Liver (tissue), 9 donors: ENCODE results near the gene NEIL3. TPM values are rescaled to one million over a fixed set of nuclear protein-coding genes. Genes with fewer than 3 reads are reported as not detected.

Experiments used
- DNase-seq: peaks from one replicate; pipeline ENCODE4 v3.0.0-alpha.2; 2017; ENCODE audit warnings: low spot score
- H3K27ac ChIP-seq, 2 donors: one replicate each; pipeline ENCODE4 v1.7.0; 2013; ENCODE audit warnings: inconsistent platforms in 2 of 2, low read length in 2 of 2, control low read depth in 1 of 2, low read depth in 1 of 2, mild to moderate bottlenecking in 1 of 2
- H3K27me3 ChIP-seq, 4 donors: one replicate each; pipeline versions ENCODE4 v1.6.1 to v1.7.0; 2013; ENCODE audit warnings: low read length in 3 of 4, inconsistent platforms in 1 of 4, mild to moderate bottlenecking in 1 of 4, moderate library complexity in 1 of 4; ENCODE audit not compliant: control insufficient read depth in 4 of 4, insufficient read depth in 4 of 4
- H3K36me3 ChIP-seq, 4 donors: one replicate each; pipeline versions ENCODE4 v1.6.1 to v1.7.0; 2013; ENCODE audit warnings: low read length in 3 of 4, mild to moderate bottlenecking in 3 of 4, low read depth in 1 of 4, moderate library complexity in 1 of 4; ENCODE audit not compliant: control insufficient read depth in 4 of 4, insufficient read depth in 3 of 4
- H3K4me1 ChIP-seq, 4 donors: one replicate each; pipeline versions ENCODE4 v1.6.1 to v1.7.0; 2013; ENCODE audit warnings: low read length in 3 of 4, mild to moderate bottlenecking in 3 of 4, moderate library complexity in 1 of 4; ENCODE audit not compliant: control insufficient read depth in 4 of 4, insufficient read depth in 4 of 4
- H3K4me3 ChIP-seq, 3 donors: one replicate each; pipeline versions ENCODE4 v1.6.1 to v1.7.0; 2013; ENCODE audit warnings: low read length in 3 of 3, control low read depth in 1 of 3, low read depth in 1 of 3, mild to moderate bottlenecking in 1 of 3
- H3K9ac ChIP-seq, 2 donors: one replicate each; pipeline ENCODE4 v1.7.0; 2013; ENCODE audit warnings: low read length in 2 of 2, mild to moderate bottlenecking in 2 of 2, moderate library complexity in 2 of 2, control low read depth in 1 of 2, low read depth in 1 of 2
- H3K9me3 ChIP-seq, 4 donors: one replicate each; pipeline versions ENCODE4 v1.6.1 to v1.7.0; 2013; ENCODE audit warnings: low read length in 3 of 4; ENCODE audit not compliant: control insufficient read depth in 4 of 4
- ATF3 ChIP-seq: IDR thresholded peaks from 2 replicates; pipeline ENCODE4 v1.6.1; 2016; ENCODE audit warnings: antibody characterized with exemption
- CTCF ChIP-seq: fragments of 150-350 bp; IDR thresholded peaks from 2 replicates; pipeline ENCODE4 v1.5.1; 2017; ENCODE audit warnings: improper control_type of control experiment, low read depth, low read length; ENCODE audit not compliant: missing input control
- EGR1 ChIP-seq, 2 donors: IDR thresholded peaks; 2 replicates each; pipeline ENCODE4 v1.6.1; 2016 to 2018; ENCODE audit warnings: antibody characterized with exemption in 2 of 2, low read depth in 2 of 2
- FOXA2 ChIP-seq: IDR thresholded peaks from 2 replicates; pipeline ENCODE4 v1.6.1; 2016; ENCODE audit warnings: antibody characterized with exemption
- GABPA ChIP-seq, 2 donors: IDR thresholded peaks in 1 of 2; conservative IDR thresholded peaks in 1 of 2; 2 replicates each; pipeline ENCODE4 v1.6.1; 2016; ENCODE audit warnings: antibody characterized with exemption in 2 of 2, mild to moderate bottlenecking in 1 of 2, moderate library complexity in 1 of 2
- HNF4G ChIP-seq: IDR thresholded peaks from 2 replicates; pipeline ENCODE4 v1.6.1; 2016; ENCODE audit warnings: antibody characterized with exemption
- JUND ChIP-seq, 2 donors: IDR thresholded peaks; 2 replicates each; pipeline ENCODE4 v1.6.1; 2016; ENCODE audit warnings: antibody characterized with exemption in 2 of 2
- NR2F2 ChIP-seq: IDR thresholded peaks from 2 replicates; pipeline ENCODE4 v1.6.1; 2016; ENCODE audit warnings: antibody characterized with exemption
- RAD21 ChIP-seq, 2 donors: IDR thresholded peaks; 2 replicates each; pipeline ENCODE4 v1.6.1; 2016; ENCODE audit warnings: antibody characterized with exemption in 2 of 2, mild to moderate bottlenecking in 2 of 2
- REST ChIP-seq: IDR thresholded peaks from 2 replicates; pipeline ENCODE4 v1.6.1; 2016; ENCODE audit warnings: antibody characterized with exemption, mild to moderate bottlenecking
- RXRA ChIP-seq, 2 donors: IDR thresholded peaks; 2 replicates each; pipeline ENCODE4 v1.6.1; 2017 to 2018; ENCODE audit warnings: antibody characterized with exemption in 2 of 2, mild to moderate bottlenecking in 1 of 2
- SP1 ChIP-seq: IDR thresholded peaks from 2 replicates; pipeline ENCODE4 v1.6.1; 2018; ENCODE audit warnings: antibody characterized with exemption, mild to moderate bottlenecking
- TAF1 ChIP-seq: conservative IDR thresholded peaks from 2 replicates; pipeline ENCODE4 v1.6.1; 2016; ENCODE audit warnings: antibody characterized with exemption, mild to moderate bottlenecking
- YY1 ChIP-seq: IDR thresholded peaks from 2 replicates; pipeline ENCODE4 v1.6.1; 2016; ENCODE audit warnings: antibody characterized with exemption, mild to moderate bottlenecking
- ZBTB33 ChIP-seq: IDR thresholded peaks from 2 replicates; pipeline ENCODE4 v1.6.1; 2016; ENCODE audit warnings: antibody characterized with exemption
- WGBS: extraction: QIAGEN DNeasy Blood & Tissue Kit; methylation state at CpG from one replicate; pipeline ENCODE4 v1.1.7; 2013; 5-methylcytosine and 5-hydroxymethylcytosine counted together
- polyA plus RNA-seq, 2 donors: library from polyadenylated mRNA; stranded (reverse) in 1 of 2; unstranded in 1 of 2; fragments of 200-250 nt in 1 of 2; fragments of >200 nt in 1 of 2; fragmentation: Nextera tagmentation in 1 of 2; extraction: Ambion mirVana in 1 of 2; gene quantifications; one replicate each; pipeline versions ENCODE4 v1.2.1 to v1.2.3, GENCODE V29; 2013 to 2015
- total RNA-seq, 2 donors: library from RNA; depleted of rRNA; stranded (reverse); fragments of >200 nt; gene quantifications; one replicate each; pipeline ENCODE4 v1.2.3, GENCODE V29; 2014
- donor health status: healthy.
- donor health status: healthy.
- donor health status: healthy.
- donor health status: healthy.
- donor health status: healthy.

The NEIL3 gene
- total and polyA plus RNA-seq, 4 donors = 0.07 to 11.0 (median 0.19) TPM

GRCh38 chr4:177356206-177356605 lies 46.5 kb downstream of the NEIL3 start (continued):
- TF ChIP-seq RAD21 (IDR thresholded peaks at IDR 0.05) = no peak
- no peak for TF ChIP-seq HNF4G
- TF ChIP-seq JUND (IDR thresholded peaks at IDR 0.05) = no peak
- TF ChIP-seq TAF1 = no peak
- TF ChIP-seq CTCF = no peak
- TF ChIP-seq GABPA (IDR thresholded peaks at IDR 0.05 in 1 of 2, conservative IDR thresholded peaks at IDR 0.05 in 1 of 2) = no peak

DNA sequence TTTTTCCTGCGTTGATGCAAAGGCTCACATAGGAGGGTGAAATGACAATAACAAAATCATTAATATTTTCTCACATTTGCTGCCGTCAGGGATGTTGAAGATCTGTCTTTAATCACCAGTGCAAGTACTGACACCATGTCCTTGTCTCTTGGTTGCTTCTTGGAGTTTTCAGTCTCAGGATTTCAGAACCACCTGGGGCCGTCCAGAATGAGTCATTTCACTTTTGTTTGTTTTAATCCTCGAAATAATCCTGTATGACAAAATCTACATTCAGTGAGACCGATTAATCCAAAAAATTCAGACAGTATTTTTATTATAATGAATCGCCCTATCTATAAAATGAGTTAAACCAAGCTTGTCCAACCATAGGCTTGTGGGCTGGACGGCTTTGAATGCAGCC lies 47.2 kb downstream of the NEIL3 start:
- TF ChIP-seq JUND (IDR thresholded peaks at IDR 0.05) (no peak), YY1 (no peak), RXRA (IDR thresholded peaks at IDR 0.05) (no peak), SP1 (no peak), NR2F2 (no peak), EGR1 (IDR thresholded peaks at IDR 0.05; ENCODE audit: low read depth in 2 of 2) (no peak), REST (no peak), FOXA2 (no peak), CTCF (no peak), HNF4G (no peak), ATF3 (no peak), ZBTB33 (no peak)
- WGBS = 96% methylated on average over 7 of the region's 7 CpGs

More for the DNA sequence above, 47.2 kb downstream of the NEIL3 start:
- Histone ChIP-seq H3K27ac (no peak overlapping the region), H3K27me3 (no peaks in the 10 kb centered on the region), H3K4me3 (no peak overlapping the region), H3K36me3 (no peaks in the 10 kb centered on the region), H3K9ac (no peak overlapping the region), H3K4me1 (no peaks in the 10 kb centered on the region), H3K9me3 (no peaks in the 10 kb centered on the region)
- no peak for DNase-seq
